SK-N-DZ (cell line): ENCODE results near the gene MCF2L2.

Experiments used
- DNase-seq: peaks from one replicate; pipeline ENCODE4 v3.0.0-alpha.2; 2015; ENCODE audit warnings: low spot score

Gene MCF2L2

DNA sequence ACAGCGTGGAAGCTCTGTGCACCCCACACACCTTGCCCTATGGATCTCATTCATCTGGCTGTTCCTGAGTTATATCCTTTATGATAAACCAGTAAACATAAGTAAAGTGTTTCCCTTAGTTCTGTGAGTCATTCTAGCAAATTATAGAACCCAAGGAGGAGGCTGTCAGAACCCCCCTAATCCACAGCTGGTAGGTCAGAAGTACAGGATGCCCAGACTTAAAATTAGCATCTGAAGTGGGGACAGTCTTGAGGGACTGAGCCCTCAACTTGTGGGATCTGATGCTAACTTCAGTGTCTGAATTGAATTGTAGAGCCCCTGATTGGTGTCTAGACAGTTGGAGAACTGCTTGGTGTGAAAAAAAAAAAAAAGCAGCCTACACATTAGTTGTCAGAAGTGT is 100.3 kb downstream of the MCF2L2 start:
- DNase-seq: no peak

DNA sequence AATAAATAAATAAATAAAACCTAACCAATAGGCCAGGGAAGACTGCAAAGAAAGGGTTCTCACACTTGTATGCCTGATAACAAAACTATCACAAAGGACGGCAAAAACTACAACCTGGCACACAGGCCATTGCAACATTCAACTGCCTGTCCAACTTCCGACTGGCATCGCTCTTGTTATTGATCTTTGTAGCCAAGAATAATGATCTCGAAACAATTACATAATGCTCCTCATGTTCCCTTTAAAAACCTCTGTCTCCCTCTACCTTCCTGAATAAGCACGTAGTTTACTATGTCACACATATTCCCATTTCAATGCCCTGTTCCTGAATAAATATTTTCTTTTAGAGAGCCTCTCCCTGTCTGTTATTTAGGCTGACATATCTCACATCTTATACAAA is 101.1 kb downstream of the MCF2L2 start:
- DNase-seq: no peak

DNA sequence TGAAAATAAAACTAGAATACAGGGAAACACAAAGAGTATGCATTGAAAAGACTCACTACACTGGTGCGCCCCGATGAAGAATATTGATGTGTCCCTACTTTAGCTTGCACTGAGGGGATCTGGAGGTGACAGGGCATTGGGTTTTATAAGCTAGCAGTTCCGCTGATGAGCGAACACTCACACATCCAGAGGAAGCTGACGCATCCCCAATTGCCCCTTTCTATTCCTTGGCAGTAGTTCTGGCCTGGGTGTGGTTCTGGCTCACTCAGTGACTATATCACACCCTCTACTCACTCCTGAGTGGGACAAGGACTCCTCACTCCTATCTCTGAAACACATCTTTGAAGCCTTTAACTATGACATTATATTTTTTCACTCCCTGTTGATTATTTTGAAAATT is 104.3 kb downstream of the MCF2L2 start:
- no peak for DNase-seq

DNA sequence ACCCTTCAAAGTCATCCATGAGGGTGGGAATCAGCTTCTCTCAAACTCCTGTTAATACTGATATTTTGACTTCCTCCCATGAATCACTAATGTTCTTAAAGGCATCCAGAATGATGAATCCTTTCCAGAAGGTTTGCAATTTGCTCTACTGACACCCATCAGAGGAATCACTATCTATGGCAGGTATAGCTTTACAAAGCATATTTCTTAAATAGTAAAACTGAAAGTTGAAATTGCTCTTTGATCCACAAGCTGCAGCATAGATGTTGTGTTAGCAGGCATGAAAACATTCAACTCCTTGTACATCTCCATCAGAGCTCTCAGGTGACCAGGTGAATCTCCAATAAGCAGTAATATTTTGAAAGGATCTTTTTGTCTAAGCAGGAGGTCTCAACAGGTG is 109.0 kb downstream of the MCF2L2 start:
- DNase-seq: no peak

DNA sequence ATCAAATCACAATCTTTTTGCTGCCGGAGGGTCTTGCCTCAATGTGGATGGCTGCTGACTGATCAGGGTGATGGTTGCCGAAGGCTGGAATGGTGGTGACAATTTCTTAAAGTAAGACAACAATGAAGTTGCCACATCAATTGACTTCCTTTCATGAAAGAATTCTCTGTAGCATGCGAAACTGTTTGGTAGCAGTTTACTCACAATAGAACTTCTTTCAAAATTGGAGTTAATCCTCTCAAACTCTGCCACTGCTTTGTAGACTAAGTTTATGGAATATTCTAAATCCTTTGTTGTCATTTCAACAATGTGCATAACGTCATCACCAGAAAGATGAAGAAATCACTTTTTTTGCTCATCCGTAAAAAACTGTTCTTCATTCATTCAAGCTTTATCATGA is 109.5 kb downstream of the MCF2L2 start:
- no peak for DNase-seq

DNA sequence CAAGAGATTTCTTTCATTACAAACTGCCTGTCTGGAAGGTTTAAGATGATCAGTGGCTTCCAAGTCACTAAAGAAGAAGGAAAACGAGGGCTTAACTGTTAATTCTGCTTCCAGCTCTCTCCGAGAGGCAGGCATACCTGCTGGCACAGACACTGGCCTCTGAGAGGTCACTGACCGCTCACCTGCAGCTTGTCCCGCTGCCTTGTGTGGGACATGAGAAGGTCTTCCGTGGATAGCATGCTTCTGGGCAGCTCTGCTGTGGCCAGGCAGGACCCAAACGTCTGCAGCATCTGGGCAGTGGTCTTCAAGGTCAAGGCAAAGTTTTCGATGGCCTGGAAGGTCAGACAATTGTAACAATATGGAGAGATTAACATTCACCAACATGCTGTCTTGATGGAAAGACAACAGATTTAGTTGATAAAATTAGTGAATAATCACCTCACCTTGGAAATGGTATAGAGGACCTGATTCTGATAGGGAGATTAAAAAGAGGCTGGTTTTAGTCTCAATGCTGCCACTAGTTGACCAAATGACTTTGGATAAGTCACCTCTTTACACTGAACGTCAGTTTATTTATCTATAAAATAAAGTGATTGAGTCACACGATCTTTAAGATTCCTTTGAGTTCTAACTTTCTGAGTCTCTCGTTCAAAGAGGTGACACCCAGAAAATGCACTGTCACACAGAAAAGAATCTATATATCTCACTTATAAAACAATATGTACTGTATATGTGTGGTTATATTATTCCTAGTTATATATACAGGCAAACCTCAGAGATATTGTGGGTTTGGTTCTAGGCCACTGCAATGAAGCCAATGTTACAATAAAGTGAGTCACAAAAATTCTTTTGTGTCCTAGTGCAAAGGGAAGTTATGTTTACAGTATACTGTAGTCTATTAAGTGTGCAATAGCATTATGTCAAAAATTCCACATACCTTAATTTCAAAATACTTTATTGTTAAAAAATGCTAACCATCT is 110.2 kb downstream of the MCF2L2 start:
- DNase-seq: no peak

DNA sequence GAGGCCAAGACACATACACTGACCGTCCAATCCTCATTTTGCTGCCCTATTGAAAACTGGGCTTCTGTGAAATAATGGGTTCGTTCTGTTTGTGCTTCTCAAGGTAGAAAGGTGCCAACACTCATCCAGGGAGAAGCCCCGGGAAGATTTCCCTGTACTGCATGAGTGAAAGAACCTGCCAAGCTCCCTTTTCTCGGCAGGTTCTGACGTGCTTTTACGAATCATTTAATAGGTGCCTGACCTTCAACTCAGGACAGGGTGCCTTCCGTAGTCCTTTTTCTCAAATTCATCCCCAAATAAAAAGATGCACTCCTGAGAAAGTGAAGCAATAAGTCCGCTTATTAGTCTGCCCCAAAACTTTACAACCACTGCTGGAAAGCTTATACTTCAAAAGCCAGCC is 111.1 kb downstream of the MCF2L2 start:
- DNase-seq: no peak

DNA sequence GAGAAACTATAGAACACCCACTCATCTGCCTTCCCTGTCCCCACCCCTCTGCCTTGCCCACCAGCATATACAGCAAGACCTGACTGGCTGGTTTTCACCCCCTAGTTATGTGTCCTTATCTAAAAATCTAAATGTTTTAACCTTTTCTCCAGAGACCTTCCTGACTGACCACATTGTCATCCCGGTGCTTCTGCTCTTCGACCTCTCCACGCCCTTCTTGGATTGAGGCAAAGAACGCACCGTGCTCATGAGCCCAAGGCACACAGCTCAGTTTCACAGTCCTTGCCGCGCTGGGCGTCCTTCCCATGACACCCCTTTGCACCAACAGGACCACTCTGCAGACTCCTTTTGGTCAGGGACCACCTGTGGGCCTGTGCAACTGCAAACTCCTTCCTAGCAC is 112.7 kb downstream of the MCF2L2 start:
- no peak for DNase-seq

DNA sequence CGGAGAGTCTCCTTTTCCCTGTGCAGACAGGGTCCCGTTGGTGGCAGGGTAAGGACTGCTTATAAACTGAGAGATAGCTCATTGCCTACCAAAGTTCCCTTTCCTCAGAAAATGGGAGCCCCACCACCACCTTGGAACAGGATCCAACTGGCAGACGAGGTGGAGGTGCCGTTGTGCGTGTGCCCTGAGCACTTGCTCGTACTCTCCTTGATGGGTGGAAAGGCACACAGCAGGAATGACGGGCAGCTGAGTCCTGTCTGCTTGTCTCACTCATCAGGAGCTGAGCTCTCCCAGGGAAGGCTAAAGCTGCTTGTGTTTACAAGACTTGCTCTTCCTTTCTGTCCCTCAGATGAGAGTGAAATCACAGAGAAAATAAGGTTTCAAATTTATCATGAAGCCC is 114.7 kb downstream of the MCF2L2 start:
- DNase-seq: no peak

DNA sequence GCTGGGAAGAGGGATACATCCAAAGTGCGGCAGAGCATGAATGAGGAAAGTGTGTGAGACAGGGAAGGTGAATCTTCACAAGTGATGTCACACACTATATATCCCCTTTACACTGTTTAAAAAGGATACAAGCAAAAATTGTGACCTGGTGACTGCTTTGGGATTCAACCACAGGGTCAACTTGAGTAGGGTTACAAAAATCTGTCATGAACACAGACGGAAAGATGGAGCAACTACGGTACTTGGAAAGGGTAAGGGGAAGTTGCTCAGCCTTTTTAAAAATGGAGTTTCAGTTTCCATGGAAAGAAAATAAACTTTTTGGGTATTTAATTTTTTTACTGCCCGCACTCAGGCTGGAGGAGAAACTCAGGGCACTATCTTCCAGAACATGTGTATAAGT is 115.1 kb downstream of the MCF2L2 start:
- no peak for DNase-seq

DNA sequence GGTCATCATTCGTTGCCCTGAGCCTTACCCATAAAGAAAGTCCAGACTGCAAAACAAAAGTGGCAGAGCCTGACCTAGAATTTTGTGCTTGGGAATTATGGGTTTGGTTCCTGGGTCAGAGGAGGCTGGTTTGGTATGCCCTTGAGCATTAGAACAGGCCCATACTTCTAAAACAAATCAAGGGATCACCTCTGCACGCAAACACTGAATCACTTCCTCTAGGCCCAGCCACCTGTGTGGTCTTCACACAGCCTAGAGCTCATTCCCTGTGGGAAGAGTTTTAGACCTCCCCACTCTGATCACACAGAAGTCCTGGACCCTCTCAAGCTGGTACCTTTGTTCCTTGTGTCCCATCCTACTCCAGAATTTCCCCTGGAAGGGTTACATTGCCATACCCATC is 116.0 kb downstream of the MCF2L2 start:
- DNase-seq: no peak

DNA sequence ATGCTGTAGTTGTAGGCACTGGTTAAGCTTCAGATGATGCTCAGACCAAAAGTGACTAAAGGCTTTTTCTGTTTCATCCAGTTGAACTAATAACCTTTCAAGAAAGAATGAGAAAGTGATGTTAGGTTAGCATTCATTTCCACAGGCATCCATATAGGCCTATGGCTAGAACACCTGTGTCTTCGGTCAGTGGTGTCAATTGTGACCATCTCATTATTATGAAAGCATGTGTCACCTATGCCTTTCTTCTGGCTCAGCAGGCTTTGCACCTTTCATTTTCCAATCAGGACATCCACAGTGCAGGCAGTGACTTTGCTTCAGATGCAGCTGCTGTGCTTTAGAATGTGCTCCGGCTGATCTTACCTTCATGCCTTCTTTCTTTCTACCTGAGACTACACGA is 117.5 kb downstream of the MCF2L2 start:
- no peak for DNase-seq

DNA sequence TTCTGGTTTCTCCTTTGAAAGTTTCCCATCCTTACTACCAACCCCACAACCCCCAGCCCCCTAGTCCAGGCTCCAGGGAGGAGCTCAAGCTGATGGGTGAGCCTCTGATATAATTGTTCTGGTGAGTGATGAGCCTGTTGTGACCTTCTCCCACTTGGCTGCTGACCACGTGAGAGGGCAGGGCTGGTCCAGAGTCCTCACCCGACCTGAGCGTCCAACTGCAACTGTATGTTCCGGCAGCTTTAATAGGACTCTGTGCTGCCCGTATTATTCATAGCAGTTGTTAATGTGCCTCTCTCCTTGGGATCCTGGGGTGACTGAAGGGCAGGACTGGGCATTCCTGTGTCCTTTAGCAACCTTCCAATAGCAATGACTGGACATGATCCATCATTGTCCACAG is 119.1 kb downstream of the MCF2L2 start:
- DNase-seq: no peak

DNA sequence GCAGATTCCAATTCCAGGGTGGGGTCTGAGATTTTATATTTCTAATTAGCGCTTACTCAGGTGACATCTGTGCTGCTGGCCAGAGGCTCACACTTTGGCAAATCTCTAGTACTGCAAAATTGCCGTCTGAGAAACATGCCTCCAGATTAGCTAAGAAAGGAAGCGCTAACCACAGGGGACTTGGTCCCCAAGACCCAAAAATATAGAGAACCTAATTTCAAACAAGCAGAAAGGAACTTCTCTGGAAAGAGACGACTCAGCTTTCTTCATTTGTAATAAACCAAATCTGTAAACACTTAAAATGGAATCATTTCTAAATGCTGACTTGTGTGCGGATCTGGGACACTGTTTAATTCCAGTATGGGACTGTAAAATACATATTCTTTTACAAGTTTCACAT is 119.7 kb downstream of the MCF2L2 start:
- DNase-seq: no peak

DNA sequence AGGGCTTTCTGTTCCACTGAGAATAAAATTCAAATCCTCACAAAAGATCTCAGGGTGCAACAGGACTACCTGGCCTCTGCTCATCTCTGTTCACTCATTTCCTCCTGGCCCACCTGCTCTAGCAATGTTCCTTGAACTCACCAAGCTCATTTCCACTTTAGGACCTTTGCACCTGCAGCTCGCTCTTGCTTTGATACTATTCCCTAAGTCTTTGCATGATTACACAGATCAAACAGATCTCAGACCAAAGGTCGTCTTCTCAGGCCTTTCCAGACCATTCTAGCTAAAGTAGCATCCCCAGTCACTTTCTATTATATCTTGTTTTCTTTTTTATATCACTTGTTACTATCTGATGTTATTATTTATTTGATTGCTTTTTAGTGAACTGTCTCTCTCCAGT is 120.7 kb downstream of the MCF2L2 start:
- no peak for DNase-seq

DNA sequence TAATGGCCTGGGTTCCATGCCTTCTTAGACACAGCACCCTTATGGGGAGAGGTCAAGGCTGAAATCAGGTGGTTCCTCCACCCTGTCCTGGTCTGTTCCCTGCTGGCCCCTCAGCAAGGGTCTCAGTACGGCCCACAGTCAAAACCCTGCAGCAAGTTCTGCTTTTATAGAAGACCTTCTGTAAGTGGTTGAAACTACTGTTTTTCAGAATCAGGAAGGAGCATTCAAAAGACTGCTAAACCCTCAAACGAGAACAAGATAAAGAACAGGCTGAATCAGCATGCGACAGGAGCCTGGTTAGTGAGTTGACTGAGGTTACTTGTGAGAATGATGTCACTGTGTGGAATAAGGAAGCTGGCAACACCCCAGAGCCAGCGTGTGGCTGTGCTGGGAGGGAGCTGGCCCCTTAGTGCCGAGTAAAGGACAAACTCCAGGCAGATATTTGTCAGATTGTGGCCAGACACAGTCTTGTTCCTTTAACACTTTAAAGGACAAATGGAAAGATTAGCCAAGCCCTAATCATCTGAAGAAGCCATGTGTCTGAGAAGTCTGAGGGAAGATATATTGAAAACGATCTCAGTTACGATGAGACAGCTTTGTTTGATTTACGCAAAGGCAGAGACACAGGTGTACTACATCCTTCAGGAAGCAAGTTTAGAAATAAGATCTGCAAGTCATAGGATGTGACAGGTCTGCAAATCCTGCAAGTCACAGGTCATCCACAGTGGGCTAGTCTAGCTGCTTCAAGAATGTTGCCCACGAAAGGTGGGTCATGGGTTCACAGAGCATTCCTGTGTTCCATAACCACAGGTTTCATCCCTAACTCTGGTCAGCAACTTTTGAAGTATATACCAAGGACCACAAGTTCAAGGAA is 121.4 kb downstream of the MCF2L2 start:
- DNase-seq: no peak

DNA sequence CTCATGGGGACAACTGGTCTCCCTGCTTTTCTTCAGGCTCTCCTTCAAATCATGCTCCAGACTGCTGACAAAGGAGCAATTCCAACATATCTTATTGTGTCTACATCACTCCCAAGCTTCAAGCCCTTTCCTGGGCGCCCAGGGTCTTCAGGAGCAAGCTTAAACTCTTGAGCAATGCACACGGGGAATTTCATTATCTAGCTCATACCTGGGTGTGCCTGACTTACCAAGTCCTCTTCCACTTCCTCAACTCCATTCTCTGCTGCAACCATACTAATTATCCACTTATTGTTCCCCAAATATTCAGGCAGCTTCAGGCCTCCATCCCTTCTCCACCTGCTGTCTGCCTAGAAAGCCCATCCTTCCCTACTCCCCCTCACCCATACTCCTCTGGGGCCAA is 124.7 kb downstream of the MCF2L2 start:
- DNase-seq: no peak

DNA sequence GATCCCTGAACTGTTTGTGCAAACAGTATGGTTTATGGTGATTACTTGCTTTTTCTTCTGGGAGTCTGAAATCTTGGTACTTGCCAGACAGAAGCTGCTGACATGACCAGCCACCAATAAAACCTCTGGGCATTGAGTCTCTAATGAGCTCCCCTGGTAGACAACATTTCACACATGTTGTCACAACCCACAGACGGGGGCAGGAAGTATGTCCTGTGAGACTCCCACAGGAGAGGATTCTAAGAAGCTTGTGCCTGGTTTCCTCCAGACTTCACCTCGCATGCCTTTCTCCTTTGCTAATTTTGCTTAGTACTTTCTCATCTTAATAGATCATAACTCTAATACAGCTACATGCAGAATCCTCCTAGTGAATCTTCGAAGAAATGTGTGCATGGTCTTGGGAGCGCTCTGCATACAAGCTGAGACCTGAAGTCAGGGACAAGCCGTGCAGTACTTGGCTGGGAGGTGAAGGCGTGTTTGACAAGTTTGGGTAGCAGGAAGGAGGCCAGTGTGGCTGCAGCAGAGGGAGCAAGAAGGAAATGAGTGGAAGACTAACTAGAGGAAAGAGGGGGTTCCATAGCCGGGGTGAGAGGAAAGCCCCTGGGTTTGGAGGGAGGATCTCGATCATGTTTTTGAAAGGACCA is 126.4 kb downstream of the MCF2L2 start:
- DNase-seq: no peak

DNA sequence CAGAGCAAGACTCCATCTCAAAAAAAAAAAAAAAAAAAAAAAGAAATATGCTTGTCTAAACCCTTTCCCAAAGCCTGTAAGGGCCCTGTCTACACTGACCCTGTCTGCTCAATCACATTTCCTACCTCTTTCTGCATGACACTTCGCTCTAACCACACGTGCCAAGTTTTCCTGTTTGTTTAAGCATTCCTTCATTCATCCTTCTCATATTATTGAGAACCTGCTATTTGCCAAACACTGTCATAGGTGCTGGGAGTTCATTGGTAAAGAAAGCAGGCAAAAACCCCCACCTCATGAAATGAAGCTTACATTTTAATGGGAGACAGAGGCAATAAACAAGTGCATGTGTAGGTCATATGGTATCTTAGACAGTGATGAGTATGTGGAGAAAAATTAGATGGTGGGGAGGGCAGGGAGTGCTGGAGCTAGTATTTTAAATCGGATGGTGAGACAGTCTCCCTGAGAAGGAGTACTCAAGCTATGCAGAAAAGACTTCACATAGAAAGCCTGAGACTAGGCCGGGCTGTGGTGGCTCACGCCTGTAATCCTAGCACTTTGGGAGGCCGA is 127.3 kb downstream of the MCF2L2 start:
- DNase-seq: no peak

DNA sequence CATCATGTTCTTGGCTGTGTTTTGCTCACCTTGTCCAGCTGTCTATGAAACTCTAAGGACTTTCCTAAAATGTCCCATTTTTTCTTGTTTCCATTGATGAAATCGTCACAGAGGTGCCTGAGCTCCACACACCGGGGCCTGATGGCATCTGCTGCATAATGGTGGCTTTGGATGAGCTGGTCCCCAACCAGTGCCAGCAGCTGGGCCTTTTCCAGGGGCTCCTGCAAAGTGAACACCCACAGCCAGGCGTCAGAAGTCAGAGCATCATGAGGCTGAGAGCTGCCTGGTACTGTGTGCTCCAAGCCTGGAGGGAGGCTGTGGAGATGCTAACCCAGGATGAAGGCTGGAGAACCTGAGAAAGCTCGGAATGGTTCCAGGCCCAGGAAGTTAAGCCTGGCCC is 128.4 kb downstream of the MCF2L2 start:
- DNase-seq: no peak

DNA sequence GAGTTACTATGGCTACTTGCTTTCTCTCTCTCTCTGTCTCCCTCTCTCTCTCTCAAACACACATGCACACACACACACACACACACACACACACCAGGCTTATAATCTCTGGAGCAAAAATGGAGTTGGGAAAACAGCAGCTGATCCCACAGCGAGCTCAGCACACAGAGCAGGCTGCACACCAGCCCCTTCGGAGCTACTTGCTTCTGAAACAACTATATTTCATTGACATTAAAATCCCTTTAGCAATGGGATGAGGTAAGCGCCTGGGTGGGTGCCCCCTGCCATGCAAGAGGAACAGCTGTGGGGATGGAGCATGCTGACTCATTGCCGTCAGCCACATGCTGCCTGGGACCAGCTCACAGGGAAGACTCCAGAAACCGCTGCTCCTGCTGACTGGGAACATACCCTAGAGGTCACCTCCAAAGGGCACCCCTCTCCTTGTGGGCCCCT is 129.7 kb downstream of the MCF2L2 start:
- DNase-seq: no peak

DNA sequence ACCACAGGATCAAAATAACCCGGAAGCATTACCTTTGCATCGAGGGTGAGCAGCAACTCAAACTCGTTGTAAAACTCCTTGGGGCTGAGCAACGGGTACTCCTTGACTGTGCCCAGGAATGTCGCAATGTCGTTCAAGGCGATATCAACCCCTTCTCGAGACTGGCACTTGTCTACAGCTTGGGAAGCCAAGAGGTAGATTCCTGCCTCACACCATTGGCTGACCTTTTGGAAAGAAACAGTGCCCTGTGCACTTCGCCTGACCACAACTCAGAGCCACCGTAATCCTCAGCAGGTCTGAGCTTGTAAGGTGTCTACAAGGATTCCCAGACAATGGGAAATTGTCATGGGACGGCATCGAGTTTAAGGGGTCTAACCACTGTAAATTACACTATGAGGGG is 131.5 kb downstream of the MCF2L2 start:
- no peak for DNase-seq
